Pancreas (tissue), 10 donors: Measurements from ENCODE around the gene IRF1. TPM values are rescaled to one million over a fixed set of nuclear protein-coding genes. Genes with fewer than 3 reads are reported as not detected.
A peak's percentile ranks its signal among the peaks of the same experiment; 100 is the strongest.

Experiments
- ATAC-seq, 4 donors: fragments of 200-7000 bp; cut with Tn5 transposase; one replicate each; pipeline versions ENCODE4 v1.8.0 to v1.9.1; 2020; ENCODE audit warnings: mild to moderate bottlenecking in 4 of 4, moderate library complexity in 4 of 4
- DNase-seq, 6 donors: peaks; one replicate each; pipeline ENCODE4 v3.0.0-alpha.2; 2020
- FAIRE-seq: peaks from 2 replicates; lab custom pipeline; 2012; peaks lifted over from hg19 to GRCh38; lab: Jason Lieb, UNC
- H3K27ac ChIP-seq, 4 donors: fragments of 200-600 bp; sonication (generic); 1 replicate in 3 of 4; 2 replicates in 1 of 4; pipeline versions ENCODE4 v1.5.0 to v1.8.0; 2020
- H3K27me3 ChIP-seq, 4 donors: fragments of 200-600 bp; one replicate each; pipeline ENCODE4 v1.8.0; 2021
- H3K36me3 ChIP-seq, 3 donors: fragments of 200-600 bp; sonication (generic) in 1 of 3; one replicate each; pipeline versions ENCODE4 v1.5.0 to v1.8.0; 2020 to 2021
- H3K4me1 ChIP-seq, 3 donors: fragments of 200-600 bp; one replicate each; pipeline ENCODE4 v1.8.0; 2021
- H3K4me3 ChIP-seq, 4 donors: fragments of 200-600 bp; sonication (generic) in 2 of 4; one replicate each; pipeline versions ENCODE4 v1.5.0 to v1.8.0; 2020 to 2021
- H3K9me3 ChIP-seq, 4 donors: fragments of 200-600 bp; one replicate each; pipeline ENCODE4 v1.8.0; 2021
- CTCF ChIP-seq, 4 donors: fragments of 200-600 bp; sonication (generic) in 3 of 4; IDR thresholded peaks; one replicate each; pipeline versions ENCODE4 v1.5.0 to v1.8.0; 2021; ENCODE audit warnings: antibody characterized with exemption in 4 of 4
- WGBS, 2 donors: extraction: QIAGEN DNeasy Blood & Tissue Kit; methylation state at CpG; one replicate each; pipeline ENCODE4 v1.1.7; 2013; 5-methylcytosine and 5-hydroxymethylcytosine counted together
- intact Hi-C, 3 donors: fragments of 100-400 bp; cut with DNase I; formaldehyde crosslinking; loops; one replicate each; pipeline versions ENCODE4 v1.11.1 to v1.14.2; 2022
- polyA plus RNA-seq, 2 donors: library from polyadenylated mRNA; stranded (reverse); fragments of 200-250 nt; gene quantifications; one replicate each; pipeline ENCODE4 v1.2.3, GENCODE V29; 2013
- total RNA-seq, 6 donors: library from RNA; stranded (reverse); fragmentation: NEBNext Ultra II Directional in 4 of 6; extraction: Animal tissue kit (Norgen Biotek cat#: 25700) in 4 of 6; gene quantifications; one replicate each; pipeline versions ENCODE4 v1.2.1 to v1.2.4, GENCODE V29; 2021 to 2023
- donor health status: healthy with polysubstance abuse.
- donor health status: DM: no; HTN: no; CAD: no; lungs with moderate emphysema.
- donor health status: DM: no; HTN: no; CAD: no.
- donor health status: control.
- donor health status: control.
- donor health status: Bipolar disorder and iron deficiency.
- donor health status: DM: yes; HTN: yes; CAD: no.
- donor health status: DM: no; HTN: no; CAD: no.
- donor health status: DM: no; HTN: no; CAD: no.
- donor health status: DM: yes; HTN: yes; CAD: no.

The IRF1 gene
- total and polyA plus RNA-seq, 8 donors: 7.0 to 30.8 (median 11.1) TPM

GRCh38 chr5:132528866-132529634 is 38.5 kb upstream of the IRF1 start:
- Histone ChIP-seq H3K4me3 (no peak overlapping the region), H3K4me1 (no peaks in the 10 kb centered on the region), H3K9me3 (no peaks in the 10 kb centered on the region), H3K27ac (no peak overlapping the region), H3K36me3 (no peaks in the 10 kb centered on the region), H3K27me3 (no peaks in the 10 kb centered on the region)
- 77 to 84% methylated on average over 6 of the region's 6 CpGs for WGBS, 2 donors
- intact Hi-C loops: loop anchor here in 1 of 3 donors (10.0 kb wide), 1 partner anchor 296 kb away; no protein-coding TSS in a partner anchor
- ATAC-seq (no peak), DNase-seq (no peak), FAIRE-seq (no peak)
- no peak for TF ChIP-seq CTCF (IDR thresholded peaks at IDR 0.05)

- ATAC-seq (no peak), DNase-seq (no peak), FAIRE-seq (no peak)
- intact Hi-C loops: loop anchor here in 1 of 3 donors (10.0 kb wide), 1 partner anchor 297 kb away; no protein-coding TSS in a partner anchor
- H3K4me1 ChIP-seq: no peaks in the 10 kb centered on the region
- H3K4me3 ChIP-seq: no peak overlapping the region
- no peak overlapping the region for H3K27ac ChIP-seq
- TF ChIP-seq CTCF (IDR thresholded peaks at IDR 0.05): no peak
- H3K36me3 ChIP-seq: no peaks in the 10 kb centered on the region
- no peaks in the 10 kb centered on the region for H3K27me3 ChIP-seq
- no peaks in the 10 kb centered on the region for H3K9me3 ChIP-seq
- 92 to 96% methylated on average over 2 of the region's 2 CpGs for WGBS, 2 donors
These were observed 37.4 kb upstream of the IRF1 start for GRCh38 chr5:132528021-132528420.

GRCh38 chr5:132526974-132527564 is 36.5 kb upstream of the IRF1 start:
- H3K27ac ChIP-seq: no peak overlapping the region
- no peaks in the 10 kb centered on the region for H3K9me3 ChIP-seq
- H3K27me3 ChIP-seq: no peaks in the 10 kb centered on the region
- no peak overlapping the region for H3K4me3 ChIP-seq
- WGBS, 2 donors: 62 to 69% methylated on average over 8 of the region's 8 CpGs
- intact Hi-C loops: loop anchor here in 1 of 3 donors (10.0 kb wide), 1 partner anchor 298 kb away; no protein-coding TSS in a partner anchor
- FAIRE-seq (no peak), ATAC-seq (no peak), DNase-seq (no peak)
- TF ChIP-seq CTCF (IDR thresholded peaks at IDR 0.05): no peak
- H3K4me1 ChIP-seq: no peaks in the 10 kb centered on the region
- H3K36me3 ChIP-seq: no peaks in the 10 kb centered on the region

- peak in 5 of 6 donors; percentile 12 to 67 (median 50) for DNase-seq
These were observed 35.9 kb upstream of the IRF1 start for GRCh38 chr5:132526290-132526973.

More at GRCh38 chr5:132526290-132526973, 35.9 kb upstream of the IRF1 start:
- peak; percentile 87 to 97 (median 94) for ATAC-seq
- no peaks in the 10 kb centered on the region for H3K4me1 ChIP-seq
- H3K27ac ChIP-seq: no peak overlapping the region
- TF ChIP-seq CTCF (IDR thresholded peaks at IDR 0.05): peak; percentile 66 to 85 (median 78)
- intact Hi-C loops: loop anchor here in 1 of 3 donors (10.0 kb wide), 1 partner anchor 298 kb away; no protein-coding TSS in a partner anchor
- peak overlapping the region in 1 of 4 donors; percentile 30 for H3K4me3 ChIP-seq
- no peaks in the 10 kb centered on the region for H3K9me3 ChIP-seq
- no peaks in the 10 kb centered on the region for H3K27me3 ChIP-seq
- WGBS, 2 donors: 31 to 32% methylated on average over 11 of the region's 11 CpGs
- no peak for FAIRE-seq
- H3K36me3 ChIP-seq: no peaks in the 10 kb centered on the region
